NB4 (cell line): ENCODE data around the gene PDE8B.

Source experiments
- DNase-seq: peaks from one replicate; pipeline ENCODE4 v3.0.0; 2010; ENCODE audit warnings: low read depth
- H3K4me3 ChIP-seq: one replicate; pipeline ENCODE4 v1.5.1; 2011; ENCODE audit warnings: mild to moderate bottlenecking, low read depth, low read length, moderate library complexity
- CTCF ChIP-seq: IDR thresholded peaks from one replicate; pipeline ENCODE4 v1.5.1; 2012; ENCODE audit warnings: low read depth, low read length
- MAX ChIP-seq: IDR thresholded peaks from 2 replicates; pipeline ENCODE4 v1.6.1; 2011; ENCODE audit warnings: low read depth, low read length
- MYC ChIP-seq: IDR thresholded peaks from 2 replicates; pipeline ENCODE4 v1.6.1; 2011; ENCODE audit warnings: low read depth, low read length
- POLR2A ChIP-seq: IDR thresholded peaks from 2 replicates; pipeline ENCODE4 v1.6.1; 2011; ENCODE audit warnings: mild to moderate bottlenecking; ENCODE audit not compliant: insufficient read length; ENCODE audit errors: extremely low read depth

PDE8B gene

GRCh38 chr5:77409870-77410621, 199.6 kb downstream of the PDE8B start:
- no peak overlapping the region for H3K4me3 ChIP-seq
- no peak for DNase-seq
- TF ChIP-seq MYC (no peak), MAX (no peak), POLR2A (no peak), CTCF (no peak)

DNA sequence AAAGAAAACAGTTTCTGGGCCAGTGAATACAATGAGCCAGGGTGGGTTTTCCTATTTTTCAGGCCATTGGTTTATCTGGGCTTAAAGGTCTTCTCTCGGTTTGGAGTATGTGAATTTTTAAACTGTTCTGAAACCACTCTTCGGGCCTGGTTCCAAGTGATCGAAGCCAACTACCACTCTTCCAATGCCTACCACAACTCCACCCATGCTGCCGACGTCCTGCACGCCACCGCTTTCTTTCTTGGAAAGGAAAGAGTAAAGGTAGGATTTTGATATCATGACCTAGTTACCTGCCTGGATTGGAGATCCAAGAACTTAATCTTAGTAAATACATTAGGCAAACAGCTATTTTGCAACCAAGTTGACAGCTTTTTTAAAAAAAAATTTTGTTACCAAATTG, 202.6 kb downstream of the PDE8B start:
- no peak for DNase-seq
- TF ChIP-seq CTCF (no peak), MYC (no peak), POLR2A (no peak)
- no peak overlapping the region for H3K4me3 ChIP-seq

DNA sequence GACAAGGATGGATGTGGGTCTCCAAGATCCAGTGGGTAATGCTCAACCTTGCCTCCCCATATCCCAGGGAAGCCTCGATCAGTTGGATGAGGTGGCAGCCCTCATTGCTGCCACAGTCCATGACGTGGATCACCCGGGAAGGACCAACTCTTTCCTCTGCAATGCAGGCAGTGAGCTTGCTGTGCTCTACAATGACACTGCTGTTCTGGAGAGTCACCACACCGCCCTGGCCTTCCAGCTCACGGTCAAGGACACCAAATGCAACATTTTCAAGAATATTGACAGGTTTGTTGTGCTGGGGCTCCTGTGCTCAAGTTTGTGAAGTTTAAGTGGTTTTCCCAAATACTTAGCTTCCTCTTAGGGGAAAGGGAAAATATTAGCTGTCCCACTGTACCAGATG, 207.7 kb downstream of the PDE8B start:
- no peak for DNase-seq
- TF ChIP-seq MAX (no peak), CTCF (no peak), POLR2A (no peak), MYC (no peak)
- H3K4me3 ChIP-seq: no peak overlapping the region

DNA sequence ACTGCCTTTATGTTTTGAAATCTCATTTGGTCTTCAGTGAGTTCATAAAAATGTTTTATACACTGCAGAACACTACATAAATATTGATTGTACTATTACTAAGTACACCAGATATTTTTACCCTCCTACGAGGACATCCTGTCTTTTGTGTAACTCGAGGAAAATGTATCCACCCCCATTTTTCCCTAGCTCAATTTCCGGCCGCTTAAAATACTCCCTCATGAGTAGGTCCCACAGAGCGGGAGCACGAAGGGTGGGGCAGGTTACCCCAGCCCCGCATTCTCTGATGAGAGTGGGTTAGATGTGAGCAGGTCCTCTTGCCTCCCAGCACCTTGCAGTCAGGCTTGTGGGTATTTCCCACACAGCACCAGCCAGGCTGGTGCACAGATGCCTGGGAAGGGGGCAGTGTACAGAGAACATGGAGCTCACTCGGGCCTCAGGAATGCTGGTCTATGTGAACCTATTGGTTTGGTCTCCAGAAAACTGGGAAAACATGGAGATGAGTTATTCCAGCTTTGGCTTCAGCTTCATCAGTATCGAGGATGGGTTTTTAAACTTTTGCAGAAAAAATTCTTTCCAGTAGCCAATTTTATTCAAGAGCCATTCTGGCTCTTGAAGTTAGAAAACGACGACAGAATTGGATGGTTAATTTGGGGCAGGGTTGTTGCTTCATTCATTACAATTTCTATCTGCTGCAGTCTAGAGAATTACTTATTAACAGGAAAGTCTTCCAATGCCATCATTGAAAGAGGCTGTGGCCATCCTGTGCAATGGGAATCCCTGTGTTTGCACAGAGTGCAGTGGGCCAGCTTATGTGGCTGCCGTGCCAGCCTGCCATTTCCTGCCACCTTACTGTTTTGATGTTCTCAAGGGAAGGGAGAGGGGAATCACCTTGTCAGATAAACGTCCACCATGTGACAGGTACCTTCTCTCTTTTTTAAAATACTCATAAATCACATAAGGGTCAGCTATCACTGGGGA, 208.4 kb downstream of the PDE8B start:
- TF ChIP-seq CTCF: no peak
- H3K4me3 ChIP-seq: no peak overlapping the region
- no peak for DNase-seq

- H3K4me3 ChIP-seq: no peak overlapping the region
- no peak for DNase-seq
- TF ChIP-seq MYC: no peak
- no peak for TF ChIP-seq CTCF
- no peak for TF ChIP-seq MAX
- no peak for TF ChIP-seq POLR2A
Measured at GRCh38 chr5:77419644-77420582, 209.4 kb downstream of the PDE8B start.
